ENCODE results near the gene SUN2. TPM values are rescaled to one million over a fixed set of nuclear protein-coding genes. Genes with fewer than 3 reads are reported as not detected.

The SUN2 gene
- total and polyA plus RNA-seq, 2 of the 13 experiments (the other 11 are each of a cell fraction or from before 2014, with no cell fraction given) = 45.6 to 56.6 TPM

DNA sequence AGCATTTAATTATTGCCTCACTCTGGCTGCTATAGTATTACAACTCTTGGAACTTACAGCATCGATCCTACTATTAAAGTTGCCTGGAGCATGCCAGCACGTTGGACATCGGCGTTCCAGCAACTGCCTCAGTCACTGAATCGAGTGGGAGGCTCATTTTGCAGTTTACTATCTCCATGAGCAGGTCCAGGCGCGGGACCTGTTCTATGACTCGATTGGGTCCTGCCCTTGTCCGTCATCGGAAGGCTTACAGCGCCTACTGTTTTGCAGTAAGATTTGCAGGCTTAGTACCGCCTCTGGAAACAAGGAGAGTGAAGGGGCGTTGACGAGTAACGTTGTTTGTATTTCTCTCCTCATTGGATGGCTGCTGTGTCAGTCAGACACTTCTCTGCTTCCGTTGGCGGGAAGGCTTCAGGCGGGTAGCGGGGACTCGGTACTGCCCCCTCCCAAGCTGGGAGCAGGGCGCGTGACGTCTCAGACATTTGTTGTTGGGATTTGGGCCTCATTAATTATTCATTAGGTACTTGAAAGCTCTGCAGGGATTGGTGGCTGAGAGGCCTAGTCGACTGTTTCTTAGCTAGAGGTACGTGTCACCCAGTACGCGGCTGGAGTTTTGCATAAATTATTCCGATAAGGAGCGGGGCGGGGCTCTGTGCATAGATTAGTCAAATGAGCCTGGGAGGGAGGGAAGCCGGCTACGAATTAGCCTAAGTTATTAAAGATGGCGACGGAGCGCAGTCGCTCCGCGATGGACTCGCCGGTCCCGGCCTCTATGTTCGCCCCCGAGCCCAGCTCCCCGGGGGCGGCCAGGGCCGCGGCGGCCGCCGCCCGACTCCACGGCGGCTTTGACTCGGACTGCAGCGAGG is 50.3 kb downstream of the SUN2 start, which contains the start of gene GTPBP1 (continued):
- no peak for TF ChIP-seq STAT6 (CRISPR knock-in tag; IDR thresholded peaks at IDR 0.05; ENCODE audit: borderline replicate concordance)
- no peak for TF ChIP-seq ISL2 (CRISPR knock-in tag; IDR thresholded peaks at IDR 0.05)
- TF ChIP-seq KLF15 (CRISPR knock-in tag; IDR thresholded peaks at IDR 0.05; ENCODE audit: borderline replicate concordance) = no peak
- TF ChIP-seq TP53 (CRISPR knock-in tag; conservative IDR thresholded peaks at IDR 0.05) = no peak
- no peak for TF ChIP-seq ZSCAN29 (CRISPR knock-in tag; conservative IDR thresholded peaks at IDR 0.05)
- TF ChIP-seq RELA (CRISPR knock-in tag; IDR thresholded peaks at IDR 0.05) = no peak
- peak; percentile 53; the same call in 1 of the 2 replicates for TF ChIP-seq FOXP1 (IDR thresholded peaks at IDR 0.05)
- no peak; the same call in 1 of the 2 replicates for TF ChIP-seq FOXP1 (CRISPR knock-in tag; IDR thresholded peaks at IDR 0.05)
- no peak for TF ChIP-seq CCDC6 (CRISPR knock-in tag; IDR thresholded peaks at IDR 0.05)
- TF ChIP-seq NFYB (CRISPR knock-in tag; IDR thresholded peaks at IDR 0.05) = peak; percentile 98
- no peak for TF ChIP-seq MXD1 (CRISPR knock-in tag; IDR thresholded peaks at IDR 0.05)
- TF ChIP-seq ZNF136 (CRISPR knock-in tag; IDR thresholded peaks at IDR 0.05; ENCODE audit: low read depth) = 0 out of 2 replicates have a peak, but pooled peaks have one; percentile 41
- no peak for TF ChIP-seq SMARCC2 (IDR thresholded peaks at IDR 0.05)
- TF ChIP-seq RXRA (CRISPR knock-in tag; IDR thresholded peaks at IDR 0.05) = no peak
- TF ChIP-seq, protein P1, sequence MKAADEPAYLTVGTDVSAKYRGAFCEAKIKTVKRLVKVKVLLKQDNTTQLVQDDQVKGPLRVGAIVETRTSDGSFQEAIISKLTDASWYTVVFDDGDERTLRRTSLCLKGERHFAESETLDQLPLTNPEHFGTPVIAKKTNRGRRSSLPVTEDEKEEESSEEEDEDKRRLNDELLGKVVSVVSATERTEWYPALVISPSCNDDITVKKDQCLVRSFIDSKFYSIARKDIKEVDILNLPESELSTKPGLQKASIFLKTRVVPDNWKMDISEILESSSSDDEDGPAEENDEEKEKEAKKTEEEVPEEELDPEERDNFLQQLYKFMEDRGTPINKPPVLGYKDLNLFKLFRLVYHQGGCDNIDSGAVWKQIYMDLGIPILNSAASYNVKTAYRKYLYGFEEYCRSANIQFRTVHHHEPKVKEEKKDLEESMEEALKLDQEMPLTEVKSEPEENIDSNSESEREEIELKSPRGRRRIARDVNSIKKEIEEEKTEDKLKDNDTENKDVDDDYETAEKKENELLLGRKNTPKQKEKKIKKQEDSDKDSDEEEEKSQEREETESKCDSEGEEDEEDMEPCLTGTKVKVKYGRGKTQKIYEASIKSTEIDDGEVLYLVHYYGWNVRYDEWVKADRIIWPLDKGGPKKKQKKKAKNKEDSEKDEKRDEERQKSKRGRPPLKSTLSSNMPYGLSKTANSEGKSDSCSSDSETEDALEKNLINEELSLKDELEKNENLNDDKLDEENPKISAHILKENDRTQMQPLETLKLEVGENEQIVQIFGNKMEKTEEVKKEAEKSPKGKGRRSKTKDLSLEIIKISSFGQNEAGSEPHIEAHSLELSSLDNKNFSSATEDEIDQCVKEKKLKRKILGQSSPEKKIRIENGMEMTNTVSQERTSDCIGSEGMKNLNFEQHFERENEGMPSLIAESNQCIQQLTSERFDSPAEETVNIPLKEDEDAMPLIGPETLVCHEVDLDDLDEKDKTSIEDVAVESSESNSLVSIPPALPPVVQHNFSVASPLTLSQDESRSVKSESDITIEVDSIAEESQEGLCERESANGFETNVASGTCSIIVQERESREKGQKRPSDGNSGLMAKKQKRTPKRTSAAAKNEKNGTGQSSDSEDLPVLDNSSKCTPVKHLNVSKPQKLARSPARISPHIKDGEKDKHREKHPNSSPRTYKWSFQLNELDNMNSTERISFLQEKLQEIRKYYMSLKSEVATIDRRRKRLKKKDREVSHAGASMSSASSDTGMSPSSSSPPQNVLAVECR (CRISPR knock-in tag; IDR thresholded peaks at IDR 0.05; ENCODE audit: borderline replicate concordance) = peak; percentile 29; the same call in 1 of the 2 replicates
- TF ChIP-seq ZNF230 (CRISPR knock-in tag; IDR thresholded peaks at IDR 0.05) = no peak
- TF ChIP-seq ZNF550 (CRISPR knock-in tag; IDR thresholded peaks at IDR 0.05; ENCODE audit: borderline replicate concordance) = no peak
- TF ChIP-seq PLRG1 (conservative IDR thresholded peaks at IDR 0.05) = no peak
- no peak for TF ChIP-seq PCBP1 (IDR thresholded peaks at IDR 0.05; ENCODE audit: borderline replicate concordance, low read depth, low read length)
- no peak for TF ChIP-seq ZNF589 (CRISPR knock-in tag; conservative IDR thresholded peaks at IDR 0.05)
- no peak for TF ChIP-seq RBAK (CRISPR knock-in tag; IDR thresholded peaks at IDR 0.05)

All from HepG2 (cell line).